K562 (cell line): ENCODE measurements around the gene SLC48A1. TPM values are rescaled to one million over a fixed set of nuclear protein-coding genes. Genes with fewer than 3 reads are reported as not detected.

Experiments used
- ASH1L ChIP-seq: fragments of 450-650 bp; IDR thresholded peaks from 2 replicates; pipeline ENCODE4 v1.6.1; 2018; ENCODE audit warnings: borderline replicate concordance, mild to moderate bottlenecking, low read depth; ENCODE audit not compliant: partially characterized antibody
- BACH1 ChIP-seq: fragments of 200-800 bp; sonication (Bioruptor generic); IDR thresholded peaks from 2 replicates; pipeline ENCODE4 v1.6.1; 2016; ENCODE audit warnings: missing genetic modification characterization, missing compliant biosample characterization
- CCAR2 ChIP-seq: fragments of 200-400 bp; formaldehyde crosslinking; IDR thresholded peaks from 2 replicates; pipeline ENCODE4 v1.6.1; 2017; ENCODE audit warnings: mild to moderate bottlenecking, low read depth, low read length
- DACH1 ChIP-seq: fragments of 450-650 bp; IDR thresholded peaks from 2 replicates; pipeline ENCODE4 v1.6.1; 2018; ENCODE audit not compliant: partially characterized antibody
- FOXJ3 ChIP-seq: sonication (generic); formaldehyde crosslinking; IDR thresholded peaks from 2 replicates; pipeline ENCODE4 v1.4.0; 2020; ENCODE audit warnings: mild to moderate bottlenecking, missing genetic modification reagents
- GATA2 ChIP-seq: sonication (generic); formaldehyde crosslinking; IDR thresholded peaks from 2 replicates; pipeline ENCODE4 v1.4.0; 2020; ENCODE audit warnings: mild to moderate bottlenecking, missing genetic modification reagents
- HLTF ChIP-seq: fragments of 450-650 bp; IDR thresholded peaks from 2 replicates; pipeline ENCODE4 v1.6.1; 2016
- HOXB6 ChIP-seq: fragments of 250-450 bp; sonication (Bioruptor Pico); IDR thresholded peaks from 2 replicates; pipeline ENCODE4 v1.5.1; 2022; ENCODE audit warnings: mild to moderate bottlenecking, borderline replicate concordance
- MEIS2 ChIP-seq: fragments of 450-650 bp; IDR thresholded peaks from 2 replicates; pipeline ENCODE4 v1.6.1; 2014; ENCODE audit warnings: mild to moderate bottlenecking; ENCODE audit not compliant: partially characterized antibody
- MTA2 ChIP-seq: fragments of 450-650 bp; IDR thresholded peaks from 2 replicates; pipeline ENCODE4 v1.6.1; 2016; ENCODE audit warnings: low read depth
- NUFIP1 ChIP-seq: fragments of 450-650 bp; IDR thresholded peaks from 2 replicates; pipeline ENCODE4 v1.6.1; 2018; ENCODE audit not compliant: partially characterized antibody
- RHOXF2B ChIP-seq: fragments of 250-450 bp; sonication (Bioruptor Pico); conservative IDR thresholded peaks from 2 replicates; pipeline ENCODE4 v1.5.1; 2021
- SAFB ChIP-seq: fragments of 200-400 bp; formaldehyde crosslinking; IDR thresholded peaks from 2 replicates; pipeline ENCODE4 v1.6.1; 2017; ENCODE audit warnings: low read depth, low read length, borderline replicate concordance
- TAF1 ChIP-seq: IDR thresholded peaks from 2 replicates; pipeline ENCODE4 v1.6.1; 2011; ENCODE audit warnings: mild to moderate bottlenecking, low read length, moderate library complexity; ENCODE audit not compliant: insufficient read depth, control insufficient read depth, severe bottlenecking; ENCODE audit errors: extremely low read depth
- TARDBP ChIP-seq: fragments of 450-650 bp; IDR thresholded peaks from 2 replicates; pipeline ENCODE4 v1.6.1; 2016
- TFAM ChIP-seq: fragments of 250-450 bp; sonication (Bioruptor Pico); conservative IDR thresholded peaks from 2 replicates; pipeline ENCODE4 v1.5.0; 2021; ENCODE audit warnings: mild to moderate bottlenecking, moderate library complexity
- U2AF1 ChIP-seq: fragments of 200-400 bp; formaldehyde crosslinking; optimal IDR thresholded peaks from 2 replicates; pipeline ENCODE3; 2017; ENCODE audit warnings: mild to moderate bottlenecking, low read depth, low read length, moderate library complexity
- ZFP30 ChIP-seq: fragments of 250-450 bp; sonication (Bioruptor Pico); IDR thresholded peaks from 2 replicates; pipeline ENCODE4 v1.8.0; 2022; ENCODE audit warnings: moderate library complexity, mild to moderate bottlenecking, inconsistent platforms, borderline replicate concordance
- ZNF324 ChIP-seq: fragments of 250-450 bp; sonication (Bioruptor Pico); IDR thresholded peaks from 2 replicates; pipeline ENCODE4 v1.4.0; 2020; ENCODE audit warnings: mild to moderate bottlenecking
- ZNF695 ChIP-seq: fragments of 450-650 bp; formaldehyde crosslinking; IDR thresholded peaks from 2 replicates; pipeline ENCODE4 v1.4.0; 2020; ENCODE audit warnings: mild to moderate bottlenecking, moderate library complexity
- polyA plus RNA-seq, 8 experiments: library from polyadenylated mRNA; depleted of rRNA in 4 of 8; stranded (reverse) in 5 of 8; unstranded in 3 of 8; fragments of >200 nt; fragmentation: Nextera tagmentation in 2 of 8; fragmentation: Illumina TruSeq in 1 of 8; extraction: Ambion mirVana in 2 of 8; extraction: Trizol in 1 of 8; gene quantifications; 2 replicates each; pipeline versions ENCODE4 v1.2.1 to v1.2.3, GENCODE V29; 2011 to 2014; ENCODE audit warnings: inconsistent platforms in 1 of 8, missing spikeins in 1 of 8
- total RNA-seq, 7 experiments: library from RNA; depleted of rRNA in 6 of 7; stranded (reverse); fragments of >200 nt in 6 of 7; fragmentation: Illumina TruSeq in 2 of 7; extraction: Trizol in 2 of 7; gene quantifications; 2 replicates each; pipeline versions ENCODE4 v1.2.1 to v1.2.3, GENCODE V29; 2011 to 2021; ENCODE audit warnings: low replicate concordance in 1 of 7
- TF ChIP-seq, protein P1 (sequence below): fragments of 450-650 bp; IDR thresholded peaks from 2 replicates; pipeline ENCODE4 v1.6.1; 2016; ENCODE audit warnings: borderline replicate concordance
- TF ChIP-seq, protein P2 (sequence below), 2 experiments: fragments of 450-650 bp; IDR thresholded peaks; 2 replicates each; pipeline ENCODE4 v1.6.1; 2016
- TF ChIP-seq, protein P3 (sequence below), 3 experiments: fragments of 200-800 bp in 1 of 3; fragments of 250-450 bp in 1 of 3; fragments of 450-650 bp in 1 of 3; sonication (Bioruptor Pico) in 1 of 3; sonication (Bioruptor generic) in 1 of 3; formaldehyde crosslinking in 1 of 3; IDR thresholded peaks; 2 replicates each; pipeline versions ENCODE4 v1.6.1 to v1.8.0; 2016 to 2022; ENCODE audit warnings: mild to moderate bottlenecking in 2 of 3, missing genetic modification characterization in 2 of 3, missing compliant biosample characterization in 1 of 3, moderate library complexity in 1 of 3

SLC48A1 gene
- total and polyA plus RNA-seq, 9 of the 15 experiments (the other 6 are each of a cell fraction or from before 2014, with no cell fraction given) = 10.7 to 37.5 (median 18.7) TPM

DNA sequence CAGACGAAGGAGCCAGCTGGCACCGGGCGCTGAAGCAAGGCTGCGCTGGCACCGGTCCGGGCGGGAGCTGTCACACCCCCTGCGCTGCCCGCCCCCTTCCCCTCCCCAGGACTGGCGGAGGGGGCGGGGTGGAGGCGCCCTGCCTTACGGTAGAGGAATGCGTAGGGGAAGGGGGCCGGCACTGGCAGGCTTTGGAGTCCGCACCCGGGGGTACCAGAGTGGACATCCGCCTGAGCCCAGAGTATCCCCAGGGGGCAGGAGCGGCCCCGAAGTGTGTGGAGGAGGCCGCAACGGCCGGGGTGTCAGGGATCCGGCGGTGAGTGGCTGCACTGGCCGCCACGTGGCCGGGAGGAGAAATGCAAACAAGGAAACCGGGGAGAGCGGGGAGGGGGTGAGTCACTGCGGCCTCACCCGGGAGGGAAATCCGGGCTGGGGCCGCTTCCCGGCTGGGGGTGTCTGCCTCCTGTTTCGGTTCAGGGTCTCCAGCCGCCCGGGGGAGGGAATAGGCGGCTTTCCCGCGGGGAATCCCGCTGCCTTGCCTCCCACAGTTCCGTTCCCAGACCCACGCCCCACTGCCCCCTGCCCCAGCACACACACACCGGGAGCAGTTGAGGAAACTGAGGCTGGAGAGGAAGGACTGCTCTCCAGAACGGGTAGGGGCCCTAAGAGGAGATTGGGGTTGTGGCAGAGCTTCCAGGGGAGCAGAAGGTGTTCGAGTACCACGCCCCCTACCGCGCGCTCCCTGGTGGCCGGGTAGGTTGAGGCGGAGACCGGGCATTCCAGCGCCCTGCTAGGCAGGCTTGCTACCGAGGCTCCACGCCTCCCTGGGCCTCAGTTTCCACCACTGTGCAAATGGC is 14.0 kb upstream of the SLC48A1 start, which contains the start of gene RAPGEF3 (continued):
- TF ChIP-seq TAF1 = peak; percentile 14
- TF ChIP-seq BACH1 (tag) = no peak
- TF ChIP-seq, protein P1, sequence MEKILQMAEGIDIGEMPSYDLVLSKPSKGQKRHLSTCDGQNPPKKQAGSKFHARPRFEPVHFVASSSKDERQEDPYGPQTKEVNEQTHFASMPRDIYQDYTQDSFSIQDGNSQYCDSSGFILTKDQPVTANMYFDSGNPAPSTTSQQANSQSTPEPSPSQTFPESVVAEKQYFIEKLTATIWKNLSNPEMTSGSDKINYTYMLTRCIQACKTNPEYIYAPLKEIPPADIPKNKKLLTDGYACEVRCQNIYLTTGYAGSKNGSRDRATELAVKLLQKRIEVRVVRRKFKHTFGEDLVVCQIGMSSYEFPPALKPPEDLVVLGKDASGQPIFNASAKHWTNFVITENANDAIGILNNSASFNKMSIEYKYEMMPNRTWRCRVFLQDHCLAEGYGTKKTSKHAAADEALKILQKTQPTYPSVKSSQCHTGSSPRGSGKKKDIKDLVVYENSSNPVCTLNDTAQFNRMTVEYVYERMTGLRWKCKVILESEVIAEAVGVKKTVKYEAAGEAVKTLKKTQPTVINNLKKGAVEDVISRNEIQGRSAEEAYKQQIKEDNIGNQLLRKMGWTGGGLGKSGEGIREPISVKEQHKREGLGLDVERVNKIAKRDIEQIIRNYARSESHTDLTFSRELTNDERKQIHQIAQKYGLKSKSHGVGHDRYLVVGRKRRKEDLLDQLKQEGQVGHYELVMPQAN = peak; percentile 90
- TF ChIP-seq MTA2 = no peak
- no peak for TF ChIP-seq U2AF1
- TF ChIP-seq SAFB = no peak
- no peak for TF ChIP-seq ASH1L
- TF ChIP-seq, protein P2, sequence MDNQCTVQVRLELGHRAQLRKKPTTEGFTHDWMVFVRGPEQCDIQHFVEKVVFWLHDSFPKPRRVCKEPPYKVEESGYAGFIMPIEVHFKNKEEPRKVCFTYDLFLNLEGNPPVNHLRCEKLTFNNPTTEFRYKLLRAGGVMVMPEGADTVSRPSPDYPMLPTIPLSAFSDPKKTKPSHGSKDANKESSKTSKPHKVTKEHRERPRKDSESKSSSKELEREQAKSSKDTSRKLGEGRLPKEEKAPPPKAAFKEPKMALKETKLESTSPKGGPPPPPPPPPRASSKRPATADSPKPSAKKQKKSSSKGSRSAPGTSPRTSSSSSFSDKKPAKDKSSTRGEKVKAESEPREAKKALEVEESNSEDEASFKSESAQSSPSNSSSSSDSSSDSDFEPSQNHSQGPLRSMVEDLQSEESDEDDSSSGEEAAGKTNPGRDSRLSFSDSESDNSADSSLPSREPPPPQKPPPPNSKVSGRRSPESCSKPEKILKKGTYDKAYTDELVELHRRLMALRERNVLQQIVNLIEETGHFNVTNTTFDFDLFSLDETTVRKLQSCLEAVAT (IDR thresholded peaks at IDR 0.05) = no peak
- no peak for TF ChIP-seq CCAR2
- TF ChIP-seq FOXJ3 (CRISPR knock-in tag) = no peak
- TF ChIP-seq MEIS2 = no peak
- TF ChIP-seq ZNF324 (CRISPR knock-in tag) = no peak
- TF ChIP-seq TFAM (CRISPR knock-in tag) = no peak
- TF ChIP-seq, protein P3, sequence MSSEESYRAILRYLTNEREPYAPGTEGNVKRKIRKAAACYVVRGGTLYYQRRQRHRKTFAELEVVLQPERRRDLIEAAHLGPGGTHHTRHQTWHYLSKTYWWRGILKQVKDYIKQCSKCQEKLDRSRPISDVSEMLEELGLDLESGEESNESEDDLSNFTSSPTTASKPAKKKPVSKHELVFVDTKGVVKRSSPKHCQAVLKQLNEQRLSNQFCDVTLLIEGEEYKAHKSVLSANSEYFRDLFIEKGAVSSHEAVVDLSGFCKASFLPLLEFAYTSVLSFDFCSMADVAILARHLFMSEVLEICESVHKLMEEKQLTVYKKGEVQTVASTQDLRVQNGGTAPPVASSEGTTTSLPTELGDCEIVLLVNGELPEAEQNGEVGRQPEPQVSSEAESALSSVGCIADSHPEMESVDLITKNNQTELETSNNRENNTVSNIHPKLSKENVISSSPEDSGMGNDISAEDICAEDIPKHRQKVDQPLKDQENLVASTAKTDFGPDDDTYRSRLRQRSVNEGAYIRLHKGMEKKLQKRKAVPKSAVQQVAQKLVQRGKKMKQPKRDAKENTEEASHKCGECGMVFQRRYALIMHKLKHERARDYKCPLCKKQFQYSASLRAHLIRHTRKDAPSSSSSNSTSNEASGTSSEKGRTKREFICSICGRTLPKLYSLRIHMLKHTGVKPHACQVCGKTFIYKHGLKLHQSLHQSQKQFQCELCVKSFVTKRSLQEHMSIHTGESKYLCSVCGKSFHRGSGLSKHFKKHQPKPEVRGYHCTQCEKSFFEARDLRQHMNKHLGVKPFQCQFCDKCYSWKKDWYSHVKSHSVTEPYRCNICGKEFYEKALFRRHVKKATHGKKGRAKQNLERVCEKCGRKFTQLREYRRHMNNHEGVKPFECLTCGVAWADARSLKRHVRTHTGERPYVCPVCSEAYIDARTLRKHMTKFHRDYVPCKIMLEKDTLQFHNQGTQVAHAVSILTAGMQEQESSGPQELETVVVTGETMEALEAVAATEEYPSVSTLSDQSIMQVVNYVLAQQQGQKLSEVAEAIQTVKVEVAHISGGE (CRISPR knock-in tag; IDR thresholded peaks at IDR 0.05) = no peak
- no peak for TF ChIP-seq TARDBP
- no peak for TF ChIP-seq ZNF695
- TF ChIP-seq HLTF = no peak
- no peak for TF ChIP-seq RHOXF2B (CRISPR knock-in tag)
- TF ChIP-seq GATA2 (CRISPR knock-in tag) = no peak
- TF ChIP-seq ZFP30 (CRISPR knock-in tag) = no peak
- no peak for TF ChIP-seq DACH1
- TF ChIP-seq HOXB6 (CRISPR knock-in tag) = no peak
- no peak for TF ChIP-seq NUFIP1
